Glutamatergic neuron (in vitro differentiated cells): ENCODE data around the gene ACBD6. TPM values are rescaled to one million over a fixed set of nuclear protein-coding genes. Genes with fewer than 3 reads are reported as not detected.

ENCODE experiments used
- DNase-seq: peaks from one replicate; pipeline ENCODE4 v3.0.0; 2022
- H3K27ac Mint-ChIP-seq: one replicate; pipeline ENCODE4 v1.8.0; 2020; ENCODE audit warnings: mild to moderate bottlenecking, mixed read lengths, inconsistent platforms; ENCODE audit not compliant: unreplicated experiment
- H3K27me3 Mint-ChIP-seq: one replicate; pipeline ENCODE4 v1.8.0; 2020; ENCODE audit warnings: mild to moderate bottlenecking, moderate library complexity, mixed read lengths, inconsistent platforms; ENCODE audit not compliant: unreplicated experiment
- H3K36me3 Mint-ChIP-seq: one replicate; pipeline ENCODE4 v1.8.0; 2020; ENCODE audit warnings: mild to moderate bottlenecking, mixed read lengths, inconsistent platforms; ENCODE audit not compliant: unreplicated experiment
- H3K4me1 Mint-ChIP-seq: one replicate; pipeline ENCODE4 v1.8.0; 2020; ENCODE audit warnings: mild to moderate bottlenecking, low read depth, mixed read lengths, inconsistent platforms; ENCODE audit not compliant: unreplicated experiment
- H3K4me3 Mint-ChIP-seq: one replicate; pipeline ENCODE4 v1.8.0; 2020; ENCODE audit warnings: mild to moderate bottlenecking, mixed read lengths, inconsistent platforms; ENCODE audit not compliant: unreplicated experiment
- H3K9me3 Mint-ChIP-seq: one replicate; pipeline ENCODE4 v1.8.0; 2020; ENCODE audit warnings: mild to moderate bottlenecking, moderate library complexity, mixed read lengths, inconsistent platforms; ENCODE audit not compliant: unreplicated experiment
- total RNA-seq: library from RNA; stranded (reverse); fragmentation: NEBNext Ultra II Directional; extraction: Animal tissue kit (Norgen Biotek cat#: 25700); gene quantifications from one replicate; pipeline ENCODE4 v1.2.1, GENCODE V29; 2021; ENCODE audit not compliant: unreplicated experiment
- TF ChIP-seq, protein P1 (sequence below): fragments of 200-600 bp; sonication (generic); IDR thresholded peaks from one replicate; pipeline ENCODE4 v1.5.0; 2021; ENCODE audit not compliant: partially characterized antibody, unreplicated experiment

Gene ACBD6
- total RNA-seq, 1 donor from 2014 or later: 52.9 TPM

DNA sequence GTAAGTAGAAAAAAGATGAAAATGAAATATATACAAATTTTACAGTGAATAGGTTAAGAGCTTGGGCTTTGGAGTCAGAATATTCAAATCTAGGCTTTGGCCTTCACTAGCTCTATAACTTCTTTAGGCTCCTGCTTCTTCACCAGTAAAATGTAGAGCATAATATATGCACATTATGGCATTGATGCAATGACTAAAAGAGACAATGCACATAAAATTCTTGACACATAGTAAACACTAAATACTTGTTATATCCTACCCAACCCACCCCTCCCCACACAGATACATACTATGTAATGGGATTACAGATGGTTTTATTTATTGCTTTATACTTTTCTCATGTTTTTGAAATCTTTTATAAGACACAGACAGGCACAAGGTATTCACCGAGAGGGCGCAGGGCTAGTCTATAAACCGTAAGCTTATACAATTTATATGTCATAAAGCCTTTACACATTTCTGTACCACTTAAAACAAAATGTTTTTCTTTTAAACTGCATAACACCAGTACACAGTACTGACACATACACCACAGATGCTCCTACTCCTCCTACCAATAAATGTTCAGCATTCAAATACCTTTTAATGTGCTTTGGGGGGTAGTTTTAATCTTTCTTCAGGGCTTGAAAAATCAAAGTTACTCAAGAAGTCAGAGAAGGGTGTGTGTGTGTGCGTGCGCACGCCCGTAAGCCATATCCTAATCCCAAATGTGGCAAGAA is 109.8 kb downstream of the ACBD6 start:
- no peak overlapping the region for H3K4me3 Mint-ChIP-seq
- H3K9me3 Mint-ChIP-seq: peaks cover 3% of the 10 kb centered on the region
- no peaks in the 10 kb centered on the region for H3K27me3 Mint-ChIP-seq
- peaks cover 18% of the 10 kb centered on the region for H3K36me3 Mint-ChIP-seq
- TF ChIP-seq, protein P1, sequence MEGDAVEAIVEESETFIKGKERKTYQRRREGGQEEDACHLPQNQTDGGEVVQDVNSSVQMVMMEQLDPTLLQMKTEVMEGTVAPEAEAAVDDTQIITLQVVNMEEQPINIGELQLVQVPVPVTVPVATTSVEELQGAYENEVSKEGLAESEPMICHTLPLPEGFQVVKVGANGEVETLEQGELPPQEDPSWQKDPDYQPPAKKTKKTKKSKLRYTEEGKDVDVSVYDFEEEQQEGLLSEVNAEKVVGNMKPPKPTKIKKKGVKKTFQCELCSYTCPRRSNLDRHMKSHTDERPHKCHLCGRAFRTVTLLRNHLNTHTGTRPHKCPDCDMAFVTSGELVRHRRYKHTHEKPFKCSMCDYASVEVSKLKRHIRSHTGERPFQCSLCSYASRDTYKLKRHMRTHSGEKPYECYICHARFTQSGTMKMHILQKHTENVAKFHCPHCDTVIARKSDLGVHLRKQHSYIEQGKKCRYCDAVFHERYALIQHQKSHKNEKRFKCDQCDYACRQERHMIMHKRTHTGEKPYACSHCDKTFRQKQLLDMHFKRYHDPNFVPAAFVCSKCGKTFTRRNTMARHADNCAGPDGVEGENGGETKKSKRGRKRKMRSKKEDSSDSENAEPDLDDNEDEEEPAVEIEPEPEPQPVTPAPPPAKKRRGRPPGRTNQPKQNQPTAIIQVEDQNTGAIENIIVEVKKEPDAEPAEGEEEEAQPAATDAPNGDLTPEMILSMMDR: no peak
- no peak overlapping the region for H3K27ac Mint-ChIP-seq
- no peak for DNase-seq
- H3K4me1 Mint-ChIP-seq: no peaks in the 10 kb centered on the region

DNA sequence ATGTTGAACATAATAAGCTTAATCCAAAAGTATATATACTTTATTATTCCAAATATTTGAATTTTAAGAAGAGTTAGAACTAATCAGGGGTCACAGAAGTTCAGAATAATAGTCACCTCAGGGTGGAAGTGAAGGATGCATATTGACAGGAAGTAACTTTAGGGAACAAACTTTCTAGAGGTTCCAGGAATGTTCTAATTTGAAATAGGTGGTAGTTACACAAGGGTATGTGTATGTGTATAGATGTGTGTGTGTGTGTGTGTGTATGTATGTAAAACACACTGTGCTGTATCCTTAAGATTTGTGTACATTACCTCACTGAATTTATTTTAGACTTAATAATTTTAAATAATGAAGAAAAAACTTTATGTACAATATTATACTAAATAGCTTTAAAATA is 110.4 kb downstream of the ACBD6 start:
- Mint-ChIP-seq H3K9me3 (peaks cover 3% of the 10 kb centered on the region), H3K4me1 (no peaks in the 10 kb centered on the region), H3K27ac (no peak overlapping the region), H3K36me3 (peaks cover 18% of the 10 kb centered on the region), H3K27me3 (no peaks in the 10 kb centered on the region), H3K4me3 (no peak overlapping the region)
- DNase-seq: no peak
- TF ChIP-seq, protein P1: no peak

DNA sequence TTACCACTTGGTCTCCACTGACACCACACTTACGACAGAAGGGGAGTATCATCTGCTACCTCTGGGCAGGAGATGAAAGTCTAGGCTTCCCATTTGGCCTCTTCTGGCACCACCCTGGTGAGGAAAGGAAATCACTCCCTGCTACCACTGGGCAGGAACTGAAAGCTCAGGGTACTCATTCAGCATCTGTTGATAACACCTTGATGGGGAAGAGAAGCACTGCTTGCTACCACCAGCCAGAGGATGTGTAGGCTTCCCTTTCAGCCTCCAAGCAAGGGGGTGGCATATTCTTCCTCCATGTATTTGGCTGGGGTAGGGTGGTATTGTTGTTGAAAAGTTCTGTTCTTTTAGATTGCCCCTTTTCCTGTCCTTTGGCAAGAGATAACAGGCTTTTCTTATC is 115.0 kb downstream of the ACBD6 start:
- Mint-ChIP-seq H3K27me3 (no peaks in the 10 kb centered on the region), H3K27ac (no peak overlapping the region), H3K36me3 (peaks cover 14% of the 10 kb centered on the region), H3K4me3 (no peak overlapping the region), H3K9me3 (peaks cover 6% of the 10 kb centered on the region), H3K4me1 (no peaks in the 10 kb centered on the region)
- DNase-seq: no peak
- TF ChIP-seq, protein P1: no peak

DNA sequence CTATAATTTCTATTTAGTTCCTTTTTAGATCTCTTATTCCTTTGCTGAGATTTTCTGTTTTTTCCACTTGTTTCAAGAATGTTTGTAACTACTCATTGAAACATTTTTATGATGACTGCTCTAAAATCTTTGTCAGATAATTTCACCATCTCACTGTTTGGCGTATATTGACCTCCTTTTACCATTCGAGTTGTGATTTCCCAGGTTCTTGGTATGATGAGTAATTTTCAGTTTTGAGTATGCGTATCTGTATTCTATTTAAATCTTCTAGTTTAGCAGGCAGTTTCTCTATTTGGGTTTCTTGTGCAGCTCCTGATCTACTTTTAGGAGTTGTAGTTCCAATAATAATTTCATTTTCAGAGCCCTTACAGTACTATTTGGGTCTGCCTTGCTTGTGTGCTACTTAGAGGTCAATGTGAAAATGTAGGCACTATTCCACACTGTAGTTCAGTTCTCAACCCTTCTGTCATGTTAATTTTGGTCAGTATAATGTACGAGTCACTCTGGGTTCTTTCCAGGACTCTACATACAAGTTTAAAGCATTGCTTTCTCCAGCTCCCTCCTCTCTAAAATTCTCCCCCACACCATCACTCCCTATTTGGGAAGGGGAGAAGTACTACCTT is 115.5 kb downstream of the ACBD6 start:
- no peaks in the 10 kb centered on the region for H3K4me1 Mint-ChIP-seq
- H3K9me3 Mint-ChIP-seq: peaks cover 6% of the 10 kb centered on the region
- H3K36me3 Mint-ChIP-seq: peaks cover 19% of the 10 kb centered on the region
- DNase-seq: no peak
- H3K27ac Mint-ChIP-seq: no peak overlapping the region
- H3K4me3 Mint-ChIP-seq: no peak overlapping the region
- no peaks in the 10 kb centered on the region for H3K27me3 Mint-ChIP-seq
- TF ChIP-seq, protein P1: no peak

DNA sequence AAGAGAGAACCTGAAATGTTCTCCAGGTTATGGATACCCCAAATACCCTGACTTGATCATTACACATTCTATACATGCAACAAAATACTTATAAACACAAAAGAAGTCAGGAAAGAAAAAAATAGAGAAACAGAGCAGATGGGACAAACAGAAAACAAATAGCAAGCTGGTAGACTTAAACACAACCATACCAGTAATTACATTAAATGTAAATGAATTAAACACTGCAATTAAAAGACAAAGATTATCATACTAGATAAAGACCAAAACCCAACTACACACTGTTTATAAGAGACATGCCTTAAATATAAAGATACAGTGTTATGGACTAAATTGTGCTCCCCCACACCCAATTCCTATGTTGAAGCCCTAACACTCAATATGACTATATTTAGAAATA is 117.2 kb downstream of the ACBD6 start:
- Mint-ChIP-seq H3K27ac (no peak overlapping the region), H3K27me3 (no peaks in the 10 kb centered on the region), H3K36me3 (peaks cover 32% of the 10 kb centered on the region), H3K4me3 (no peak overlapping the region), H3K4me1 (no peaks in the 10 kb centered on the region), H3K9me3 (peaks cover 10% of the 10 kb centered on the region)
- no peak for DNase-seq
- TF ChIP-seq, protein P1: no peak
